Astrocyte (in vitro differentiated cells and primary cell): Measurements from ENCODE around the gene TBL1XR1.

Experiments used
- EZH2 ChIP-seq: IDR thresholded peaks from 2 replicates; pipeline ENCODE4 v1.6.1; 2012; ENCODE audit warnings: mild to moderate bottlenecking, low read length, inconsistent platforms; ENCODE audit not compliant: insufficient read depth
- TF ChIP-seq, protein P1 (sequence below): IDR thresholded peaks from 2 replicates; pipeline ENCODE4 v1.5.1; 2011; ENCODE audit warnings: low read depth, mild to moderate bottlenecking, inconsistent platforms, low read length, moderate library complexity; ENCODE audit not compliant: insufficient read depth

- TF ChIP-seq, protein P1, sequence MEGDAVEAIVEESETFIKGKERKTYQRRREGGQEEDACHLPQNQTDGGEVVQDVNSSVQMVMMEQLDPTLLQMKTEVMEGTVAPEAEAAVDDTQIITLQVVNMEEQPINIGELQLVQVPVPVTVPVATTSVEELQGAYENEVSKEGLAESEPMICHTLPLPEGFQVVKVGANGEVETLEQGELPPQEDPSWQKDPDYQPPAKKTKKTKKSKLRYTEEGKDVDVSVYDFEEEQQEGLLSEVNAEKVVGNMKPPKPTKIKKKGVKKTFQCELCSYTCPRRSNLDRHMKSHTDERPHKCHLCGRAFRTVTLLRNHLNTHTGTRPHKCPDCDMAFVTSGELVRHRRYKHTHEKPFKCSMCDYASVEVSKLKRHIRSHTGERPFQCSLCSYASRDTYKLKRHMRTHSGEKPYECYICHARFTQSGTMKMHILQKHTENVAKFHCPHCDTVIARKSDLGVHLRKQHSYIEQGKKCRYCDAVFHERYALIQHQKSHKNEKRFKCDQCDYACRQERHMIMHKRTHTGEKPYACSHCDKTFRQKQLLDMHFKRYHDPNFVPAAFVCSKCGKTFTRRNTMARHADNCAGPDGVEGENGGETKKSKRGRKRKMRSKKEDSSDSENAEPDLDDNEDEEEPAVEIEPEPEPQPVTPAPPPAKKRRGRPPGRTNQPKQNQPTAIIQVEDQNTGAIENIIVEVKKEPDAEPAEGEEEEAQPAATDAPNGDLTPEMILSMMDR: no peak
- no peak for TF ChIP-seq EZH2
Measured at GRCh38 chr3:177196008-177196455, 1.2 kb downstream of the TBL1XR1 start.
